GM19351 (cell line): ENCODE data around the gene DBNL.

Experiments used
- ATAC-seq: cut with Tn5 transposase; IDR thresholded peaks from one replicate; pipeline ENCODE4 v1.9.1; 2021; ENCODE audit warnings: mild to moderate bottlenecking, moderate library complexity; ENCODE audit not compliant: unreplicated experiment

The DBNL gene

DNA sequence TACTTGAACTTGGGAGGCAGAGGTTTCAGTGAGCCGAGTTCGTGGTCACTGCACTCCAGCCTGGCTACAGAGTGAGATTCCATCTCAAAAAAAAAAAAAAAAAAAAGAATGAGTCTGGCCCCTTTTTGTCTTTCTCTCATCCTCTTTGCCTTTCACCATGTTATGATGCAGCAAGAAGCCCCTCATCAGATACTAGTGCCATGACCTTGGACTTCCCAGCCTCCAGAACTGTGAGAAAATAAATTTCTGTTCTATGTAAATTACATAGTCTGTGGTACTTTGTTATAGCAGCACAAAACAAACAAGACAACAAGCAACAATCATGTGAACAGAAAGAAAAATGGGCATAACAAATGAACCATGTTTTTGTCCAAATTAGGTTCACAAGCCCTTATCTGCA is 2.3 kb upstream of the DBNL start:
- ATAC-seq, result no peak

DNA sequence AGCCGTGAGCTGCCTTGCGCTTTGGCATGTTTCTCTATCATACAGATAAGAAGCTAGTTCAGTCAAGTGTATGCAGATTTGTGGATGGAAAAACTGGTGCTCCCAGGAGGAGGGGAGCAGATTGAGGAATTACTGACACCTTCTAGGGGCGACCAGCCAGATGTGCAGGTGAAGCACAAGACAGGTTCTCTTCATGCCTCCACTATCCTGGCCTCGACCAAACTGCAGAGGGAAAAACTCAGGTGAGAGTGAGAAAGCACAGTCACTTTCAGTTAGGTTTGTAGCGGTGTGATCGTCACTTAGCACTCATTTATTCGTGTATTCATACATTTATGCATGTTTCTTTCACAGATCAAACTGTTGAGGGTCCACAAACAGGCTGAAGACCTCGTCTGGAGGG is 600 bp upstream of the DBNL start:
- ATAC-seq, result no peak

DNA sequence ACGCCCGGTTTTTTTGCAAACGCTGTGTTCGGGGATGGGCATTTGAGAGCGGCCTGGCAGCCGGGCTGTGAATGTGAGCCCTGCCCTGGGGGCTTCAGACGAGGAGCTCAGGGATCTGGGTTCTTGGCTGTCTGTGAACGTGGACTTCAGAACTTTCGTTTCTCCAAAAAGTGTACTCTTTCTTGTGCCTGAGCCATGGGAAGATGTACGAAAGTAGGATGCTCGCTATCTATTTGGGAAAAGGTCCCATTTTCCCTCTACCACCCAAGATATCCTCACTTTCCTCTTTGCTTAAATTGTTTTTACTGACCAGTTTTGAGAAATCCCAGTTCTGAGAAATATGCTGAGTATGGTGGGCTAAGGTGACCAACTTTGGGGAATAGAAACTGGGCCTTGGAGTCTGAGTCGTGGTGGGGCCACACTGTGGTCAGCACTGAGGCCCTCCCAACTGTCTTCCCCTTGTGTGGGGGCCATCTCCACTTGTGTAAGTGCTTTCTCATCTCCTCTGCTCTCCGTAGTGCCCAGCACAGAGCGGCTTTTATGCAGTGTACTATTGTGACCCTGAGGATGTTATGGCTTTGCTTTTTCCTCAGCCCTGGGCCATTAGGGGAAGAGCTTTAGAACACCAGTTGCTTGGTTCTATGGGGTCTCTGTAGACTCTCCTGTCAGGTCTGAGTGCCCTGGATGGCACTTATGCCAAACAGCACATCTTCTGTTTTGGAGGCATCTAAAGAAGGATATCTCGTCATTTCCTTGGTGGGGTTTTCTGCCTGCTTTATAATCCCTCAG is 918 bp downstream of the DBNL start:
- ATAC-seq, result no peak

DNA sequence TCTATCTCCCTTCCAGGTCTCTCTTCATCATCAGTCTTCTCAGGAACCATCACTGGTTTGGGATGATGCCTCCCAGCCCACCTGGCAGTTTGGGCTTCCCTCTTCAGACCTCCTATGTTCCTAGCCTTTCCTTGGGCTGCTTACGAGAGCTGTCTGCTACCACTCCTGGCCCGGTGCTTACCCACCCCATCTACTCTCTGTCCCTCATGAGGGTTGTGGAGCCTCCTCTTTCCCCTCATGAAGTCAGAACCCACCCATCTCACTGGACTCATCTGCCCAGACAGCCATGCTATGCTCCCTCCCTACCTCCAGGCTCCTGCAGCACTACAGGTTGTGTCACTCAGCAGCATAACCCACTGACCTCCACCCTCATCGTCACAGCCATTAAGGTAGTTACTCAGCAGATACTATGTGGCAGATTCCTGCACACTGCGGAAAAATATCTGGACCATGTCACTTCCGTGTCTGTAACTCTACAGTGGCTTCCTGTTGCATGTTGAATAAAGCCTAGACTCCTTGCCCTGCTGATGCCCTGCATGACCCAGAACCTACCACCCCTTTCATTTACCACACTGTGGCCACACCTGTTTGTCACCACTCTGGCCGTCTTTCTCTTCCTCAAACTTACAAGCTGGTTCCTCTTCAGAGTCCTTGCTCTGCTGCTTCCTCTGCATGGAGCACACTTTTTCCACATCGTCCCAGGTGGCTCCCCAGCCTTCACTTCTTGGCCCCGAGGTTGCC is 2.0 kb downstream of the DBNL start:
- peak; percentile 47 for ATAC-seq

DNA sequence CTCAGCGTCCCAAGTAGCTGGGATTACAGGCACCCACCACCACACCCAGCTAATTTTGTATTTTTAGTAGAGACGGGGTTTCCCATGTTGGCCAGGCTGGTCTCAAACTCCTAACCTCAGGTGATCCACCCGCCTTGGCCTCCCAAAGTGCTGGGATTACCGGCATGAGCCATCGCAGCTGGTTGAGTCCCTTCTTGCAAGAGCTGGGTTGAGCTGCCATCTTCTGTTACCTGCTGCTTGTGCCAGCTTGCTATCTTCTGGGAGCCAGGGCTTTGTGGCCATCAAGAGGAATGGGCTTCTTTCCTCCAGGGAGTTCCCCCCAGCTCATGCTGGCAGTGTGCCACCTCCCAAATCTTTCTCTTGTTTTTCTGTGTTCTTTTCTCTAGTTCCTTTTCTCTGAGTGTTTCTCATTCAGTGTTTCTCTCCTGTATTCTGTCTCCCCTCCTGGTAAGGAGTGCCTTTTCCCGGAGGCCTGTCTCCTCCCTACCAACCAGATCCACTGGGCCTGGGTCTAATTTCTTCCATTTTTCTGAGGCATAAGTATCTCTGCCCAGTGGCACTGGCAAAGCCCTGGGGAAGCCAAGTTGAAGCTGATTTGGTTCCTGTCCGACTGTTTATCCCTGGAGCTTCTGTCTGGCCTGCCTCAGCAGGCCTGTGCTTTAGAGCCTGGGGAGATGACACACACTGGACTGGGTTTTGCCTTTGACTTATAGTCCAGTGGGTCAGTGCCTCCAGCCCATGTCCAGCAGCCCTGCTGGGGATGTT is 3.7 kb downstream of the DBNL start:
- ATAC-seq, result no peak

DNA sequence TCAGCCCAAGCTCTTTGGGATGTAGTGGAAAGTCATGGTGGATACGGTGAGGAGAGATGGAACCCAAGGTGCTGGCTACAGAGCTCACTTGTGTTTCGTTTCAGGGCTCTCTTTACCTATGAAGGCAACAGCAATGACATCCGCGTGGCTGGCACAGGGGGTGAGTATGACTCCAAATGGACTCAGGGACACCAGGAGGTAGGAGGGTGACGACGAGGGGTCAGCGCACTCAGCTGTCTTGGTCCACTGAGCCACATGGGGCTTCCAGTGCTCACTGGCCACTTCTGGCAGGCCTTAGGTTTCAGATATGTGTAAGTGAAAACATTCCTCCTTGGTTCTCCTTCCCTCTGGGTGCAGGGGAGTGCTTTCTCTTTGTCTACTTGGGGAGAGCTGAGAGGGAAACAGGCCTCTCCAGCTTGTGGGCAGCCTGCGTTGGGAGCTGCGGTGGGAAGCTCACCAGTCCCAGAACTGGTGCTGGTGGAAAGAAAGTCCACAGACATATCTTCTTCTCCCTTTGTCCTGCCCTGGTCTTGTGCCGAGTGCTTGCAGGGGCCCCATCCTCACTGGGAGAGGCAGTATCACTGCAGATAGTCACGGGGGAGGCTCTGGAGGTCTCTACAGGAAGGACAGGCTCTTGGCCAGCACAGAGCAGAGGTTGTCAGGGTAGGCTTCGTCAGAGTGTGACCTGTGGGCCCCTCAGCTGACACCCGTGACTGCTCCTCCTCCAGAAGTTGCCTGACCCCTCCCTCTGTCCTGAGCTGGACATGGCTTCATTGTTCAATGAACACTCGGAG is 5.8 kb downstream of the DBNL start:
- no peak for ATAC-seq

DNA sequence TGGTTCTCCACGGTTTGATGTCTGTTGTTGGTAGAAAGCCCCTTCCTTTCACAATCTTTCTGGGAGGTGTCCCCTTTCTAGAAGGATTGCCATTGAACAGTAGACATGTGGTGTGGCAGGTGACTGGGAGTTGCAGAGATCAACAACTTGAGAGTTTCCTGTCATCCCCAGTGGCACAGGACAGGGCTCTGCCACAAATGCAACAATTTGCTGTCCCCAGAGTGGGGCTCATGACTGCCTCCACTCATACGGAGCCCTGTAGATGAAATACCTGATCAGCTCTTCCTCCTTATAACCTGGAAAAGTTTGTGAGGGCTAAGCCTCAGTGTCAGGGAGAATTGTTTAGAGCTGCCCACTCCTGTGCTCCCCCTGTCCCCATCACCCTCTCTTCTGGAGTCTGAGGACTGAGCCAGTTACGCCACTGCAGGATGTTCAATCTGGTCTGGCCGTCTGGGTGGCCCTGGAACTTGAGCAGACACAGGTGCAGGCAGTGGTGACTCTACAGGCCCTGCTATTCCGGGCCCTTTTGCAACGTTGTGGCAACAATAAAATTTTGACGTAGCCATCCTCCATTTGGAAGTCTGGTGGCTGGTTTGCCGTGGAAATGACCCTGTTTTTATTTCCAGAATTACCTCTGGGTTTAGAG is 6.5 kb downstream of the DBNL start:
- no peak for ATAC-seq

DNA sequence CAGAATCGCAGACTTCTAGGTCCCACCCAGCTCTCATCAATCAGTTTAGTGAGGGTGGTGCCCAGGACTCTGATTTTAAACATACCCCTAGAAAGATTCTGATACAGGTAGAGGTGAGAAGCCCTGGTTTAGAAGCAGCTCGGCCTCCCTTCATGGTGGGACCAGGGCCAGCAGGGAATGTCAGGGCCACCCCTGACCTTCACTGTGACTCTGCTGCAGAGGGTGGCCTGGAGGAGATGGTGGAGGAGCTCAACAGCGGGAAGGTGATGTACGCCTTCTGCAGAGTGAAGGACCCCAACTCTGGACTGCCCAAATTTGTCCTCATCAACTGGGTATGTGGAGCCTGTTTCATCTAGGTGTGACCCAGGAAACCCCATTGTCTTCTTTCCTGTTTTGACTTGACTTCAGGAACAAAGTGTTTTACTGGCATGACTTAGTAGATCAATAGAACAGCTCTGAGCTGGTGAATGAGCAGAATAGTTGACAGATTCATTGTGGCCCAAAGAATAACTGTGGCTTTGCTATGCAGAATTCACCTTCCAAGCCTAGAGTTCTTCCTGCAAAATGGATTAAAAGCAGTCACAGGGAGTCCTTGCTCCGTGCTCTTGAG is 7.2 kb downstream of the DBNL start:
- no peak for ATAC-seq

DNA sequence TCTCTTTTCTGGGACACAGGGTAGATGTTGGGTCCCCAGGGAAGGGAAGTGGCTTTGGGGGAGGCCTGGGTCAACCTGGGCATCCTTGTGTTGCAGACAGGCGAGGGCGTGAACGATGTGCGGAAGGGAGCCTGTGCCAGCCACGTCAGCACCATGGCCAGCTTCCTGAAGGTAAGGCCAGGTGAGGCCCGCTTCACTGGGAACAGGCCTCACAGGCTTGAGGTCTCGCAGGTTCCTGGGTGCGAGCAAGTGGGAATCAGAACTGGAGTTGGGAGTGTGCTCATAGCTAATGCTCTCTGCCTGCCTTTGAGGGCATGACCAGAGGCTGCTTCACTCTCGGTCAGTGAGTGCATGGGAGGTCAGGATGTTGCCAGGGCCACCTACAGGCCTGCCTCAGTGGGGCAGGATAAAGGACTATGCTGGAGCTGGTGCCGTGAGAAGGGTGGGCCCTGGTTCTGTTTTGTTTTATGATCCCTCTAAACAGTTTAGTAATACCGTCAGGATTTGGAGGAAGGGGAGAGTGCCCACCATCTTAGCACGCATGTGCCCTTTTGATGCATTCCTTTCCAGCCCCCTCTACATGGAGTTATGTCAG is 8.4 kb downstream of the DBNL start:
- no peak for ATAC-seq

DNA sequence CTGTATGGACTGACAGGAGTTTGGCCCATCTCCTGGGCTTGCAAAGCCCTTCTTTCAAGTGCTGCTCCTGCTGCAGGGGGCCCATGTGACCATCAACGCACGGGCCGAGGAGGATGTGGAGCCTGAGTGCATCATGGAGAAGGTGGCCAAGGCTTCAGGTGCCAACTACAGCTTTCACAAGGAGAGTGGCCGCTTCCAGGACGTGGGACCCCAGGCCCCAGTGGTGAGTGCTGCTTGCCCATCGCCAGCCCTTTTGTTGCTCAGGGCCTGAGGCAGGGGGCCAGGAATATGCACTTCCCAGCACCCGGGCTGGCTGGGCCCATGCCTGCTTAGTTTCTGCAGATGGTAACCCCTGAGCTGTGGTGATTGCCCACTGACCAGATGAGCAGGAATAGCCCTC is 12.2 kb downstream of the DBNL start:
- no peak for ATAC-seq

DNA sequence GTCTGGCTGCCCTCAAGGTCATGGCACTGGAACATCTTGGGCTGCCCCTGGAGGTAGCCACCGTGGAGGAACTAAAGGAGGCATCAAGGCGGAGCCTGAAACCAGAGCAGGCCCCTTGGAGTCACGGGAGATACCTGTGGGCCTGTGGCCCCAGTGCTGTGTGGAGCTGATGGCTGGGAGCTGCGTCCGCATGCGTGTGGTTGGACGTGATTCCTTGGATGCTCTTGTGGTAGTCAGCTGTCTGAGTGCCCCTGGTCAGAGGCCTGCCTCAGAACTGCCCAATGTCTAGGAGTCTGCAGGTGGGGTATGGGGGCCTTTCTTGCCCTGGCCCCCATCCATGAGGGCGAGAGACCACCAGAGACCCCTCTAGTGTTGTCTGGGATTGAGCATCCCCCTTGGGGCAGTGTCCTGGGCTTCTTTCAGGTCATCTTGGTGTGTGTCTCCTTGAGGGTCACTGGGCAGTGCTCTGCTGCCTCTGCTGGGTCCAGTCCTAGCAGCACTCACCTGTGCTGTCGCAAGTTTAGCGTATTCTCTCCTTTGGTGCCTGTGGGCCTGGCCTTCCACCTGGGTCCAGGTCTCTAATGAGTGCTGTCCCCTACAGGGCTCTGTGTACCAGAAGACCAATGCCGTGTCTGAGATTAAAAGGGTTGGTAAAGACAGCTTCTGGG is 12.8 kb downstream of the DBNL start:
- ATAC-seq, result no peak

DNA sequence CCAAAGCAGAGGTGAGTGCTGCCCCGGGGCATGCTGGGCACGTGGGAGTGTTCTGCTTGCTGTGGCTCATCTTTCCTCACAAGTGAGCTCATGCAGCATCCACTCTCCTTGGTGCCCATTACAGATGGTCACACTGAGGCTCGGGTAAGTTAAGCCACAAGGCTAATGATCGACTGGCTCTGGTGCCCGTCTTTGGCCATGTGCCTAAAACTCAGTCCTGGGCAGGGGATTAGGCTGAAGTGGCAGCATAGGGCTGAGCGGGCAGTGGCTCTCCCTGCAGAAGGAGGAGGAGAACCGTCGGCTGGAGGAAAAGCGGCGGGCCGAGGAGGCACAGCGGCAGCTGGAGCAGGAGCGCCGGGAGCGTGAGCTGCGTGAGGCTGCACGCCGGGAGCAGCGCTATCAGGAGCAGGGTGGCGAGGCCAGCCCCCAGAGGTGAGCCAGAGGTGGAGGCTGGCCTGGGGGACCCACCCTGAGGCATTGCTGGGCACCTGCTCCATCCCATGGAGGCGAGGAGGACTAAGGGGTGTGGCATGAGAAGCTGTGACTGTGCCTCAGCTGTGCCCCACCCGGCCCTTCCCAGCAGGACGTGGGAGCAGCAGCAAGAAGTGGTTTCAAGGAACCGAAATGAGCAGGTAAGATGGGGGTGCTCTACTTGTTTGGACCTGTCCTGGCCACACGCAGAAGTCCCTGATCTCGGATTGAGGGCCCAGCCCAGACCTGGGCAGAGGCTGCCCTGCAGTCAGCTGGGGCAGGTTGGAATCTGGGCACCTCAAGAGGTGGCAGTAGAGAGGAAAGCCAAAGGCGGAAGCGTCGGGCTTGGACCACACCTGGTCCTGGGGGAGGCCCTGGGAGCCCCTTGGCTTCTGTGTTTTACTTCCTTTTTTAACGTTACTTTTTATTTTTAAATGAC is 13.6 kb downstream of the DBNL start:
- no peak for ATAC-seq

DNA sequence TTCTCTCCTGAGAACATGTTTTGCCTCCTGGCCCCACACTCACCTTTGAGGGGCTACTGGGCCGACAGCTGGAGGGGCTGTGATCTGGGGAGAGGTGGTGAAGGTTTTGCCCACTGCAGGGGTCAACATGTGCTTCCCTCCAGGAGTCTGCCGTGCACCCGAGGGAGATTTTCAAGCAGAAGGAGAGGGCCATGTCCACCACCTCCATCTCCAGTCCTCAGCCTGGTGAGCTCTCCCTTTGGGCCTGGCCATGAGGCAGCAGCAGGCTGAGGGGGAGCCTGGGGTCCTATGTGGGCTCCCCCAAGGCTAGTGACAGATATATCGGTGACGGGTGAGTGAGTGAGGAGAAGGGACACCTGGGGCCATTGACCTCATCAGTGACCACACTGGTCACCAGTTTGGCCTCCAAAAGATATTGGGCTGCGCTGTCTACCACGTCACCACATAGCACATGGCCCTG is 14.3 kb downstream of the DBNL start:
- no peak for ATAC-seq

DNA sequence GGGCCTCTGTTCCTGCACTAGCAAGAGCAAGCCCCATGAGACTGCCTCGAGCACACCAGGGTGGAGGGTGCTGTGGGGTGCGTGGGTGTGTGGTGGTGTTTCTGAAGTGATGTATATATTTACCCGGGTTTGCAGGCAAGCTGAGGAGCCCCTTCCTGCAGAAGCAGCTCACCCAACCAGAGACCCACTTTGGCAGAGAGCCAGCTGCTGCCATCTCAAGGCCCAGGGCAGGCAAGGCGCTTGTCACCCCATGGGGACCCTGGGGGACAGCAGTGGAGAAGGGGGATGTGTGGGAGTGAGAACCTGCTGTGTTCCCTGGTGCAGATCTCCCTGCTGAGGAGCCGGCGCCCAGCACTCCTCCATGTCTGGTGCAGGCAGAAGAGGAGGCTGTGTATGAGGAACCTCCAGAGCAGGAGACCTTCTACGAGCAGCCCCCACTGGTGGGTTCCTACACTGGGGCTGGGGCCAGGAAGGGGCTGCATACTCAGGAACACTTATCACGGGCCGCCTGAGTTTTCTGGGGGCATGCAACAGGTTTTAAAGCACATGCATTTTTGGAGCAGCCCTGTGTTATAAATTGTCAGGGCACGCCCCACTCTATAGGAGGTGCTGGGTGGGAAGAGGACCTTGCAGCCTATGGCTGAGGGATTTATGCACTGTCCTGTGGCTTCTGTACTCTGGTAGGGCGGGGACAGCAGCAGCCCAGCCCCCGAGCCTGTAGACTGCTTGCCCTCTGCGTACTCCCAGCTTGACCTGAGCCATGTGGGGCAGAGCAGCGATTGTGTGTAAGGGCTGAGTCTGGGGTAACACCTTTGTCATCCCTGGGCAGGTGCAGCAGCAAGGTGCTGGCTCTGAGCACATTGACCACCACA is 15.0 kb downstream of the DBNL start:
- peak; percentile 89 for ATAC-seq

DNA sequence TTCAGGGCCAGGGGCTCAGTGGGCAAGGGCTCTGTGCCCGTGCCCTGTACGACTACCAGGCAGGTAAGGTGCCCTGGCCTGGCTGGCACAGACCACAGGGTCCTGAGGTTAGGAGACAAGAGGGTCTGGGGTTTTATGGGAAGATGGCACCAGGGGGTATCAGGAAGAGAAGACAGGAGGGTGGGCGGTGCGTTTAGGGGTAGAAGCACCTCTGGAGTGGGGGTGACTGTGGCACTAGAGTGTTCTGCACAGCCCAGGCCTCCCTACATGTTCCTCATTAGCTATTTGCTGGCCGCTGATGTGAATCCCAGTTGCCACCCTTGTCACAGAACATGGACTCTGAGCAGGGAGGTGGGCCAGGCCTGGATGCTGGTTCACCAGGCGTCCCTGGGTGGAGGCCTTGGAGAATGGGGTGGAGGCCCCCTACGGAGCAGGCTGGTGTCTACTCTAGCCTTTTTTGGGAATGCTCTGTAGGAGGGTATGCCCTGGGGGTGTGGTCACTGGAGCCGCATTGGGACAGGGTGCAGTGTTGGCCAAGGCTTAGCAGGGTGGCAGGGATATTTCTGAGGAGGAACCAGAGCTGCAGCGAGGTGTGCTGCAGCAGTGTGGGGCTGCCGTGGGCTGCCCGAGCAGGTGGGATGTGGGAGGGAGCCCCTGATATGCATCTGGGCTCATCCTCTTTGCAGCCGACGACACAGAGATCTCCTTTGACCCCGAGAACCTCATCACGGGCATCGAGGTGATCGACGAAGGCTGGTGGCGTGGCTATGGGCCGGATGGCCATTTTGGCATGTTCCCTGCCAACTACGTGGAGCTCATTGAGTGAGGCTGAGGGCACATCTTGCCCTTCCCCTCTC is 15.8 kb downstream of the DBNL start:
- no peak for ATAC-seq
